HG02571 (cell line): ENCODE measurements around the gene CNP.

Source experiments
- ATAC-seq: cut with Tn5 transposase; IDR thresholded peaks from one replicate; pipeline ENCODE4 v1.9.1; 2021; ENCODE audit warnings: mild to moderate bottlenecking, moderate library complexity; ENCODE audit not compliant: unreplicated experiment

Gene CNP

GRCh38 chr17:42026857-42027589, 60.4 kb downstream of the CNP start:
- no peak for ATAC-seq
